DND-41 (cell line): Measurements from ENCODE around the gene NTNG2.

Experiments used
- ATAC-seq: fragments of 200-7000 bp; cut with Tn5 transposase; 3 replicates; pipeline ENCODE4 v1.9.1; 2021; ENCODE audit warnings: low read depth; ENCODE audit not compliant: insufficient read depth
- DNase-seq: peaks from one replicate; pipeline ENCODE4 v3.0.0-alpha.2; 2020
- H2AFZ ChIP-seq: 2 replicates; pipeline ENCODE4 v1.6.0; 2012; ENCODE audit warnings: low read depth, low read length
- H3K27ac ChIP-seq: 2 replicates; pipeline ENCODE4 v1.5.1; 2012; ENCODE audit warnings: low read length, inconsistent platforms
- H3K27me3 ChIP-seq: fragments of 200-600 bp; sonication (generic); 2 replicates; pipeline ENCODE4 v1.6.0; 2012; ENCODE audit warnings: low read length, mild to moderate bottlenecking, inconsistent platforms; ENCODE audit not compliant: insufficient read depth, poor library complexity
- H3K36me3 ChIP-seq: 2 replicates; pipeline ENCODE4 v1.5.1; 2012; ENCODE audit warnings: low read length, inconsistent platforms; ENCODE audit not compliant: insufficient read depth
- H3K4me1 ChIP-seq: 2 replicates; pipeline ENCODE4 v1.5.1; 2012; ENCODE audit warnings: mild to moderate bottlenecking, low read length; ENCODE audit not compliant: insufficient read depth
- H3K4me2 ChIP-seq: 2 replicates; pipeline ENCODE4 v1.6.0; 2012; ENCODE audit warnings: mild to moderate bottlenecking, moderate library complexity, low read length, inconsistent platforms; ENCODE audit not compliant: insufficient read depth
- H3K4me3 ChIP-seq, 2 experiments: fragments of 200-600 bp in 1 of 2; shearing (Covaris generic) in 1 of 2; 2 replicates each; pipeline ENCODE4 v1.5.1; 2012 to 2016; ENCODE audit warnings: inconsistent platforms in 2 of 2, low read length in 2 of 2, mild to moderate bottlenecking in 2 of 2, low read depth in 1 of 2, moderate library complexity in 1 of 2
- H3K79me2 ChIP-seq: 2 replicates; pipeline ENCODE4 v1.6.0; 2012; ENCODE audit warnings: low read length, inconsistent platforms; ENCODE audit not compliant: insufficient read depth
- H3K9ac ChIP-seq: 2 replicates; pipeline ENCODE4 v1.6.0; 2012; ENCODE audit warnings: low read depth, mild to moderate bottlenecking, inconsistent platforms, low read length, moderate library complexity
- H3K9me3 ChIP-seq: 2 replicates; pipeline ENCODE4 v1.5.1; 2012; ENCODE audit warnings: low read length, moderate library complexity, mild to moderate bottlenecking, inconsistent platforms; ENCODE audit not compliant: insufficient read depth, severe bottlenecking
- H4K20me1 ChIP-seq: 2 replicates; pipeline ENCODE4 v1.6.0; 2012; ENCODE audit warnings: low read length; ENCODE audit not compliant: insufficient read depth
- CTCF ChIP-seq: IDR thresholded peaks from 2 replicates; pipeline ENCODE4 v1.5.1; 2012; ENCODE audit warnings: borderline replicate concordance, low read length, moderate library complexity, mild to moderate bottlenecking; ENCODE audit not compliant: poor library complexity, severe bottlenecking; ENCODE audit errors: extremely low read depth
- EZH2 ChIP-seq: IDR thresholded peaks from 3 replicates; pipeline ENCODE4 v1.6.1; 2012; ENCODE audit warnings: borderline replicate concordance, low read depth, mild to moderate bottlenecking, moderate library complexity, low read length, inconsistent platforms; ENCODE audit not compliant: severe bottlenecking

The NTNG2 gene

GRCh38 chr9:132241483-132241839 lies 79.6 kb downstream of the NTNG2 start:
- peak overlapping the region; percentile 83 for H2AFZ ChIP-seq
- no peak for TF ChIP-seq EZH2
- H3K9ac ChIP-seq, result peak overlapping the region; percentile 54
- H3K4me1 ChIP-seq, result peaks cover 24% of the 10 kb centered on the region
- peak overlapping the region; percentile 24 to 67; a peak in 3 of 4 replicates for H3K4me3 ChIP-seq
- no peaks in the 10 kb centered on the region for H3K36me3 ChIP-seq
- H3K27ac ChIP-seq, result no peak overlapping the region
- H3K27me3 ChIP-seq, result peaks cover 25% of the 10 kb centered on the region
- no peak for ATAC-seq
- peaks cover 13% of the 10 kb centered on the region; the same call in 1 of the 2 replicates for H4K20me1 ChIP-seq
- peak overlapping the region; percentile 99 for H3K4me2 ChIP-seq
- H3K79me2 ChIP-seq, result no peaks in the 10 kb centered on the region
- no peaks in the 10 kb centered on the region for H3K9me3 ChIP-seq
- DNase-seq, result no peak

DNA sequence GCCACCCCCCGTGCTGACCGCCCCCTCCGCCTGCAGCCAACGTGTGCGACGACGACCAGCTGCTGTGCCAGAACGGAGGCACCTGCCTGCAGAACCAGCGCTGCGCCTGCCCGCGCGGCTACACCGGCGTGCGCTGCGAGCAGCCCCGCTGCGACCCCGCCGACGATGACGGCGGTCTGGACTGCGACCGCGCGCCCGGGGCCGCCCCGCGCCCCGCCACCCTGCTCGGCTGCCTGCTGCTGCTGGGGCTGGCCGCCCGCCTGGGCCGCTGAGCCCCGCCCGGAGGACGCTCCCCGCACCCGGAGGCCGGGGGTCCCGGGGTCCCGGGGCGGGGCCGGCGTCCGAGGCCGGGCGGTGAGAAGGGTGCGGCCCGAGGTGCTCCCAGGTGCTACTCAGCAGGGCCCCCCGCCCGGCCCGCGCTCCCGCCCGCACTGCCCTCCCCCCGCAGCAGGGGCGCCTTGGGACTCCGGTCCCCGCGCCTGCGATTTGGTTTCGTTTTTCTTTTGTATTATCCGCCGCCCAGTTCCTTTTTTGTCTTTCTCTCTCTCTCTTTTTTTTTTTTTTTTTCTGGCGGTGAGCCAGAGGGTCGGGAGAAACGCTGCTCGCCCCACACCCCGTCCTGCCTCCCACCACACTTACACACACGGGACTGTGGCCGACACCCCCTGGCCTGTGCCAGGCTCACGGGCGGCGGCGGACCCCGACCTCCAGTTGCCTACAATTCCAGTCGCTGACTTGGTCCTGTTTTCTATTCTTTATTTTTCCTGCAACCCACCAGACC lies 80.2 kb downstream of the NTNG2 start:
- no peaks in the 10 kb centered on the region for H3K36me3 ChIP-seq
- DNase-seq, result peak; percentile 62
- H3K4me3 ChIP-seq, result peak overlapping the region; percentile 33 to 67; a peak in 3 of 4 replicates
- H3K27me3 ChIP-seq, result peaks cover 25% of the 10 kb centered on the region
- no peaks in the 10 kb centered on the region for H3K9me3 ChIP-seq
- TF ChIP-seq EZH2 (peak; percentile 86), CTCF (no peak)
- H3K4me1 ChIP-seq, result peaks cover 24% of the 10 kb centered on the region
- peak overlapping the region; percentile 99 for H3K4me2 ChIP-seq
- peak overlapping the region; percentile 83; the same call in 1 of the 2 replicates for H2AFZ ChIP-seq
- no peak overlapping the region for H3K27ac ChIP-seq
- H4K20me1 ChIP-seq, result peaks cover 10% of the 10 kb centered on the region; the same call in 1 of the 2 replicates
- H3K79me2 ChIP-seq, result no peaks in the 10 kb centered on the region
- H3K9ac ChIP-seq, result peak overlapping the region; percentile 54
- no peak for ATAC-seq

DNA sequence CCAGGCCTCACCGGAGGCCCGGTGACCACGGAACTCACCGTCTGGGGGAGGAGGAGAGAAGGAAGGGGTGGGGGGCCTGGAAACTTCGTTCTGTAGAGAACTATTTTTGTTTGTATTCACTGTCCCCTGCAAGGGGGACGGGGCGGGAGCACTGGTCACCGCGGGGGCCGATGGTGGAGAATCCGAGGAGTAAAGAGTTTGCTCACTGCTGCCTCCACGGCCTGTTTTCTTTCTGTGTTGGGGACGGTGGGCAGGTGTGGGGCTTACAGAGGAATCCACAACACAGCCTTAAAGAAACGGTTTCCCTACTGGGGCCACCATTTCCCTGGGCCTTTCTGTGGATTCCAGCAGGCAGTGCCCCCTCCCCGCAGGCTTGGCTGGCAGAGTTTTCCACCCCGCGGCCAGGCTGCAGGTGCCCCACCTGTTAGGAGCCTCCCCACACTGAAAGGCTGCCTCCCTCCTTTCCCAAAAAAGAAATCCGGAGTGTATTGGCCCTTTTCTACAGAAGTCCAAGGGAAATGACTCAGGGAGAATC lies 80.8 kb downstream of the NTNG2 start:
- no peaks in the 10 kb centered on the region for H3K36me3 ChIP-seq
- H3K9ac ChIP-seq, result peak overlapping the region; percentile 54
- H3K4me2 ChIP-seq, result peak overlapping the region; percentile 99
- no peak overlapping the region for H3K27ac ChIP-seq
- H2AFZ ChIP-seq, result peak overlapping the region; percentile 52; the same call in 1 of the 2 replicates
- H3K4me1 ChIP-seq, result peaks cover 24% of the 10 kb centered on the region
- H3K9me3 ChIP-seq, result no peaks in the 10 kb centered on the region
- ATAC-seq, result no peak
- no peak for DNase-seq
- H3K79me2 ChIP-seq, result no peaks in the 10 kb centered on the region
- H4K20me1 ChIP-seq, result peaks cover 10% of the 10 kb centered on the region; the same call in 1 of the 2 replicates
- TF ChIP-seq EZH2, result no peak
- no peak for TF ChIP-seq CTCF
- H3K4me3 ChIP-seq, result peak overlapping the region; percentile 33 to 67; a peak in 3 of 4 replicates
- H3K27me3 ChIP-seq, result peaks cover 25% of the 10 kb centered on the region
